ENCODE results near the gene POU6F2.

GRCh38 chr7:39386718-39387117, 409.0 kb downstream of the POU6F2 start:
- TF ChIP-seq CTCF (IDR thresholded peaks at IDR 0.05) (no peak), POLR2AphosphoS5 (IDR thresholded peaks at IDR 0.05; ENCODE audit: low read depth, low read length) (no peak), TCF7L2 (IDR thresholded peaks at IDR 0.05; ENCODE audit: low read depth, low read length) (no peak)
